H1 (cell line): ENCODE results near the gene CASTOR1. TPM values are rescaled to one million over a fixed set of nuclear protein-coding genes. Genes with fewer than 3 reads are reported as not detected.

Source experiments
- ATF2 ChIP-seq: IDR thresholded peaks from 2 replicates; pipeline ENCODE4 v1.6.1; 2012; ENCODE audit warnings: low read length, inconsistent platforms
- CHD1 ChIP-seq: IDR thresholded peaks from 2 replicates; pipeline ENCODE4 v1.6.1; 2012; ENCODE audit warnings: low read depth, low read length, improper control_type of control experiment
- KDM4A ChIP-seq: IDR thresholded peaks from one replicate; pipeline ENCODE4 v1.7.1; 2012; ENCODE audit warnings: low read depth, mild to moderate bottlenecking, moderate library complexity, low read length, inconsistent platforms; ENCODE audit not compliant: severe bottlenecking
- POLR2AphosphoS5 ChIP-seq: IDR thresholded peaks from 2 replicates; pipeline ENCODE4 v1.6.1; 2011; ENCODE audit warnings: low read depth, low read length
- RNF2 ChIP-seq: fragments of 200-900, 300-1000 bp; sonication (generic); IDR thresholded peaks from 2 replicates; pipeline ENCODE4 v1.7.1; 2016; ENCODE audit warnings: borderline replicate concordance, low read depth, mild to moderate bottlenecking, antibody characterized with exemption, low read length; ENCODE audit not compliant: poor library complexity, severe bottlenecking; ENCODE audit errors: missing control alignments
- polyA plus RNA-seq, 7 experiments: library from polyadenylated mRNA; depleted of rRNA in 3 of 7; stranded (reverse) in 5 of 7; unstranded in 2 of 7; fragments of >200 nt in 5 of 7; fragments of 200-250 nt in 2 of 7; gene quantifications; 1 replicate in 5 of 7; 2 replicates in 1 of 7; 4 replicates in 1 of 7; pipeline versions ENCODE4 v1.2.1 to v1.2.3, GENCODE V29; 2011 to 2013; ENCODE audit warnings: missing spikeins in 2 of 7, mixed read lengths in 2 of 7
- total RNA-seq: library from RNA; stranded (reverse); fragmentation: NEBNext Ultra II Directional; extraction: Animal tissue kit (Norgen Biotek cat#: 25700); gene quantifications from 2 replicates; pipeline ENCODE4 v1.2.1, GENCODE V29; 2021

Gene CASTOR1
- total and polyA plus RNA-seq, 2 of the 8 experiments (the other 6 are each of a cell fraction or from before 2014, with no cell fraction given) = 10.3 to 36.0 TPM

- no peak for TF ChIP-seq RNF2
- no peak for TF ChIP-seq CHD1
- no peak for TF ChIP-seq ATF2
- no peak for TF ChIP-seq KDM4A
- TF ChIP-seq POLR2AphosphoS5 = no peak
Measured at GRCh38 chr22:30297991-30298701, 8.8 kb upstream of the CASTOR1 start (continued).
